ENCODE measurements around the gene PHF2. TPM values are rescaled to one million over a fixed set of nuclear protein-coding genes. Genes with fewer than 3 reads are reported as not detected.
A peak's percentile ranks its signal among the peaks of the same experiment; 100 is the strongest.

PHF2 gene
- total RNA-seq, 4 donors from 2014 or later = 22.6 to 40.2 (median 28.4) TPM

- 71% methylated on average over 5 of the region's 5 CpGs for WGBS
- Histone ChIP-seq H3K4me3 (no peak overlapping the region), H3K4me1 (no peaks in the 10 kb centered on the region), H3K27me3 (no peaks in the 10 kb centered on the region), H3K36me3 (peaks cover 57% of the 10 kb centered on the region), H3K9me3 (peaks cover 3% of the 10 kb centered on the region), H3K27ac (no peak overlapping the region)
- TF ChIP-seq POLR2A (IDR thresholded peaks at IDR 0.05) (no peak), CTCF (IDR thresholded peaks at IDR 0.05) (no peak), EP300 (IDR thresholded peaks at IDR 0.05) (no peak), POLR2AphosphoS5 (IDR thresholded peaks at IDR 0.05) (no peak)
- no peak for DNase-seq (ENCODE audit: low spot score in 2 of 2)
These were observed 66.6 kb downstream of the PHF2 start for GRCh38 chr9:93642961-93643360.

- H3K9me3 ChIP-seq = no peaks in the 10 kb centered on the region
- peaks cover 56% of the 10 kb centered on the region for H3K36me3 ChIP-seq
- no peak for TF ChIP-seq POLR2AphosphoS5 (IDR thresholded peaks at IDR 0.05)
- no peak for TF ChIP-seq EP300 (IDR thresholded peaks at IDR 0.05)
- no peak for TF ChIP-seq POLR2A (IDR thresholded peaks at IDR 0.05)
- TF ChIP-seq CTCF (IDR thresholded peaks at IDR 0.05) = no peak
- H3K27ac ChIP-seq = no peak overlapping the region
- WGBS = 97% methylated on average over 8 of the region's 12 CpGs
- H3K4me3 ChIP-seq = no peak overlapping the region
- peak in 1 of 2 donors; percentile 55 for DNase-seq (ENCODE audit: low spot score in 2 of 2)
- H3K27me3 ChIP-seq = no peaks in the 10 kb centered on the region
- H3K4me1 ChIP-seq = no peaks in the 10 kb centered on the region
These were observed 68.2 kb downstream of the PHF2 start for GRCh38 chr9:93644397-93645088.

- H3K4me3 ChIP-seq = no peak overlapping the region
- 100% methylated on average over 6 of the region's 28 CpGs for WGBS
- TF ChIP-seq CTCF (IDR thresholded peaks at IDR 0.05) (no peak), POLR2A (IDR thresholded peaks at IDR 0.05) (no peak), EP300 (IDR thresholded peaks at IDR 0.05) (no peak), POLR2AphosphoS5 (IDR thresholded peaks at IDR 0.05) (no peak)
- DNase-seq (ENCODE audit: low spot score in 2 of 2) = peak; percentile 41 to 65
- no peak overlapping the region for H3K27ac ChIP-seq
- H3K36me3 ChIP-seq = peaks cover 61% of the 10 kb centered on the region
- no peaks in the 10 kb centered on the region for H3K9me3 ChIP-seq
- H3K4me1 ChIP-seq = no peaks in the 10 kb centered on the region
- H3K27me3 ChIP-seq = no peaks in the 10 kb centered on the region
These were observed 68.9 kb downstream of the PHF2 start for GRCh38 chr9:93645149-93645889.

- no peaks in the 10 kb centered on the region for H3K4me1 ChIP-seq
These were observed 69.7 kb downstream of the PHF2 start for GRCh38 chr9:93645921-93646639.

More at GRCh38 chr9:93645921-93646639, 69.7 kb downstream of the PHF2 start:
- no peak for DNase-seq (ENCODE audit: low spot score in 2 of 2)
- H3K4me3 ChIP-seq = no peak overlapping the region
- H3K27ac ChIP-seq = no peak overlapping the region
- H3K36me3 ChIP-seq = peaks cover 68% of the 10 kb centered on the region
- no CpG with 5 or more reads among the region's 12 CpGs for WGBS
- no peaks in the 10 kb centered on the region for H3K9me3 ChIP-seq
- no peaks in the 10 kb centered on the region for H3K27me3 ChIP-seq
- TF ChIP-seq EP300 (IDR thresholded peaks at IDR 0.05) (no peak), POLR2A (IDR thresholded peaks at IDR 0.05) (no peak), POLR2AphosphoS5 (IDR thresholded peaks at IDR 0.05) (no peak), CTCF (IDR thresholded peaks at IDR 0.05) (no peak)

Measured in suprapubic skin (tissue), 4 donors.